H1 (cell line): ENCODE measurements around the gene BTBD10. TPM values are rescaled to one million over a fixed set of nuclear protein-coding genes. Genes with fewer than 3 reads are reported as not detected.

Experiments
- CHD7 ChIP-seq: fragments of 300-600 bp; sonication (generic); IDR thresholded peaks from 2 replicates; pipeline ENCODE4 v1.7.1; 2012; ENCODE audit warnings: low read length, moderate library complexity, mild to moderate bottlenecking, inconsistent platforms; ENCODE audit not compliant: insufficient replicate concordance
- KDM1A ChIP-seq: fragments of 200-600, 300-600 bp; sonication (generic); IDR thresholded peaks from 2 replicates; pipeline ENCODE4 v1.7.1; 2016; ENCODE audit warnings: mild to moderate bottlenecking, low read length, borderline replicate concordance
- KDM4A ChIP-seq: IDR thresholded peaks from one replicate; pipeline ENCODE4 v1.7.1; 2012; ENCODE audit warnings: low read depth, mild to moderate bottlenecking, moderate library complexity, low read length, inconsistent platforms; ENCODE audit not compliant: severe bottlenecking
- POU5F1 ChIP-seq: IDR thresholded peaks from 2 replicates; pipeline ENCODE4 v1.6.1; 2011; ENCODE audit warnings: low read depth, mild to moderate bottlenecking, low read length, moderate library complexity
- SP4 ChIP-seq: IDR thresholded peaks from 2 replicates; pipeline ENCODE4 v1.6.1; 2012; ENCODE audit warnings: low read length, inconsistent platforms
- polyA plus RNA-seq, 7 experiments: library from polyadenylated mRNA; depleted of rRNA in 3 of 7; stranded (reverse) in 5 of 7; unstranded in 2 of 7; fragments of >200 nt in 5 of 7; fragments of 200-250 nt in 2 of 7; gene quantifications; 1 replicate in 5 of 7; 2 replicates in 1 of 7; 4 replicates in 1 of 7; pipeline versions ENCODE4 v1.2.1 to v1.2.3, GENCODE V29; 2011 to 2013; ENCODE audit warnings: missing spikeins in 2 of 7, mixed read lengths in 2 of 7
- total RNA-seq: library from RNA; stranded (reverse); fragmentation: NEBNext Ultra II Directional; extraction: Animal tissue kit (Norgen Biotek cat#: 25700); gene quantifications from 2 replicates; pipeline ENCODE4 v1.2.1, GENCODE V29; 2021

Gene BTBD10
- total and polyA plus RNA-seq, 2 of the 8 experiments (the other 6 are each of a cell fraction or from before 2014, with no cell fraction given): 13.8 to 22.2 TPM

DNA sequence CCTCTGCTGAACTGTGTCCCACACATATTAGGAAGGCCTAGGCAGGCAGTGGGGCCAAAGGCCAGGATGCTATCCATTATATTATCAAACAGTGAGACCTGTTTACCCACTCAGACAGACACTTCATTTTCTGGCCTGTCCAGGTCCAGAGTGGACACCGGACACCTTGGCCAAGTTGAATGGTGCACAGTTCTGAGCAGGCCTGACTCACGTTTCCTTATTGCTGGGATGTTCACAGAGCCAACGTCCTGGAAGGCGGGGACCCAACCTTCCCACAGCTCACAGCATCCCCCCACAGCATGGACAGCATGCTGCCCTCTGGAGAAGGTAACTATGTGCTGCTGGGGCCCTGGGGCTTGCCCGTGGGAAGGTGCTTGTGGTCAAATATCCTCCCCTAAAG is 86.6 kb downstream of the BTBD10 start (continued):
- TF ChIP-seq KDM1A (no peak), CHD7 (no peak), POU5F1 (no peak), KDM4A (no peak), SP4 (no peak)
